Smooth muscle cell of the coronary artery (primary cell): ENCODE measurements around the gene LSM6. TPM values are rescaled to one million over a fixed set of nuclear protein-coding genes. Genes with fewer than 3 reads are reported as not detected.

Experiments used
- total RNA-seq: library from RNA; depleted of rRNA; stranded (reverse); fragments of >200 nt; gene quantifications from 2 replicates; pipeline ENCODE4 v1.2.3, GENCODE V29; 2014; ENCODE audit warnings: low replicate concordance

LSM6 gene
- total RNA-seq, result 13.7 and 23.2 TPM in 2 replicates

GRCh38 chr4:146175541-146176453 lies at the start of gene LSM6:
TSS of gene LSM6 (plus strand) at chr4:146175718. CDS start at chr4:146182922, 7,204 bp downstream.

GRCh38 chr4:146214238-146214637 lies 38.7 kb downstream of the LSM6 start, which contains the start of gene REELD1:
TSS of gene REELD1 (plus strand) at chr4:146214538. CDS start at chr4:146216953, 2,415 bp downstream.

Other genes with a start within 250 kb of the LSM6 start
- gene ZNF827, start 236.9 kb upstream of the LSM6 start, total RNA-seq, result 7.0 and 7.1 TPM in 2 replicates
- not detected in 2 replicates for gene REELD1, start 38.8 kb downstream of the LSM6 start, total RNA-seq